ENCODE measurements around the gene GRM3.
A peak's percentile ranks its signal among the peaks of the same experiment; 100 is the strongest.

GRM3 gene

DNA sequence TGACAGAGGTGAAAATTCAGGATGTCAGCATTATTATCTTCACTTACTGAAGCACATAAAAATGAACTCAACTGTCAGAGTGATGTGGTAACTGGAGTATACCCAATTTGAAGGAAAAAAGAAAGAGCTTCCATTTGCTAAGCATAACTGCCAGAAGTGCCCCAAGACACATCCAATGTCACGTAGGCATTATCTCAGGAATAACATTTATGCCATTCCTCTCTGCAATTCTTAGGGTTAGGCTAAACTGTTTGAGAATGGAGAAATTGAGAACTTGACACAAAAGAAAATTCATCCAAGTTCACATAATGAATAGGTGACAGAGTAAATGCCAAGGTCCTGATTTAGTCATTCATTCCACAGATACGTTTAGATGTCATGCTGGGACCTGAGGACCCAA is 148.6 kb downstream of the GRM3 start:
- DNase-seq, result no peak

DNA sequence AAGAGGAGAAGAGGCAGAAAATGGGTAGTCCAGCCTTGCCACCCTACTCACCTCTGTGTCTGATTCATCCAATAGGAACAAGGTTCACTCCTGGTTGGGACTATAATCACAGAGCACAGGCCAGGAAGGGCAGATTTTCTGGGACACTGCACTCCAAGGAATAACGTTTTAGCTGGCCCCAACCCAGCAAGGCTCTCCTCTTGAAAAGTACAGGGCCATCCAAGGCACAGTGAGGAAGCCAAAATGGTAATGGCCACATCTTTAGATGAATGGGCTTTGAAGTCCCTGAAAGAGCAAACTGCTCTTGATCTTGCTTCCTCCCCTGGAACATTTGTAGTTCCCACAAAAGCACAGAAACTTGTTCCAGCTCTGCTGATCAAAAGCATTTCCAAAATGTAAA is 149.4 kb downstream of the GRM3 start:
- DNase-seq, result no peak

GRCh38 chr7:86814661-86815379 is 171.1 kb downstream of the GRM3 start:
- no peak for DNase-seq

DNA sequence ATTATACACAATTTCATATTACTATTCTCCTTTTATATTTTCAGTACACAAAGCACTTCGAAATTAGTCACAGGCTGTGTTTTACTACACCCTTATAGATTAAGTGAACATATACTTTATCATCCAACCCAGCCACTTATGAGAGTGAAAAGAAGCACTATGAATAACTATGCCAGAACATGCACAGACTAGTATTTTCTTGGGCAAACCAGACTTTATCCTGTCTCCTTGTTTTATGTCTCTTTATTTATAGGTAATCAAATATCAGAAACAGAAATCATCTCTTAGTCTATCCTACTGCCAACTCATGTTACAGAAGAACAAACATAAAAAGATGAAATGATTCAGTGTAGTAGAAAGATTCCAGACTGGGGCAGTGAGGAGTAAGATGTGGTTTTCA is 171.8 kb downstream of the GRM3 start:
- DNase-seq, result no peak

- DNase-seq, result no peak
Observed at GRCh38 chr7:86818903-86819302, 175.2 kb downstream of the GRM3 start.

GRCh38 chr7:86823769-86824168 is 180.1 kb downstream of the GRM3 start:
- DNase-seq, result no peak

- DNase-seq, result no peak
Observed at GRCh38 chr7:86825264-86825663, 181.6 kb downstream of the GRM3 start.

DNA sequence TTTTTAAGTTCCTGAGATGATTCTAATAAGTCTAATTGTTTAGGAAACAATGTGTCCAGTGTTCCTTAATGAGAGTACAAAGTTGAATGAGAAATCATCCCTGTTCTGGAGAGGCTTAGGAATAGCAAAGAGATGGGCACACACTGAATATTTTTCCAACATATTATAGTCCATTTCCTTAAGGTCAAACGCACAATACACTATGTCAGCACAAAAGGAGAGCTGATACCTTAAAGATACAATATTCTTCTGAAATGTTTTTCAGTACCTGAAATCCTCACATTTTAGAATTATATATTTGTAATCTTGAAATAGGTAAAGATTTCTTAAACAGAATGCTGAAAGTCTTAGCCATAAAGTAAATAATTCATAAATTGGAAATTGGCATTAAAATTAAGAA is 183.2 kb downstream of the GRM3 start:
- DNase-seq, result no peak

GRCh38 chr7:86833360-86833759 is 189.7 kb downstream of the GRM3 start:
- no peak for DNase-seq

GRCh38 chr7:86837235-86837634 is 193.5 kb downstream of the GRM3 start:
- no peak for DNase-seq

GRCh38 chr7:86844608-86845007 is 200.9 kb downstream of the GRM3 start:
- DNase-seq, result no peak

DNA sequence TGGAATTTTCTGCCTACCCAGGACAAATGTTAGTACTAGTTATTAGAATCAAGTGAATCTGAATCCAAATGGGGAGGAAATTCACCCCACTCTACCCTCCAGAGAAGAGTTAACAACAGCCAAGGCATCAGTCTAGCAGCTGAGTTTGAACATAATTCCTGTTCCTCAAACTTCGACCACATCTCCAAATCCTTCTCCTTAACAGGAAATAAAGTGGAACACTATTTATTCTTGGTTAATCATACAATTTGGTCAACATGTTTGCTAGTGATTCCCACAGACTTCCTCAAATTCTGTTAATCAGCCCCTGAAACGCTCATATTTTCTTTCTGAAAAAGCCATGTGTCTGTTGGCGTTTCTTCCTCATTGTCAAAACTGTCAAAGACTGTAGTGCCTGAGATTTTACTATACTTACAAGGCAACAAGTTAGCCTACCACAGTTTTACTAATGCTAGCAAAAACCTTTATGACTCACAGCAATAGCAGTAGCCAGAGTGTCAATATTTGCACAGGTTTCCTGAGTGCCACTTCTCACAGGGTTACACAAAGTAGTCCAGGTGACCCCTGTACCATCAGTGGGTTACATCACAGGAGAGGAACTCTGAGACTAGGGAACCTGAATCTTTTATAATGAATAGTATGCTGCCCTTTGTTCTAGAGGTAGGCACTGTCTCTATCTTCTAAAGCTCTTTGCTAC is 202.9 kb downstream of the GRM3 start:
- no peak for DNase-seq

DNA sequence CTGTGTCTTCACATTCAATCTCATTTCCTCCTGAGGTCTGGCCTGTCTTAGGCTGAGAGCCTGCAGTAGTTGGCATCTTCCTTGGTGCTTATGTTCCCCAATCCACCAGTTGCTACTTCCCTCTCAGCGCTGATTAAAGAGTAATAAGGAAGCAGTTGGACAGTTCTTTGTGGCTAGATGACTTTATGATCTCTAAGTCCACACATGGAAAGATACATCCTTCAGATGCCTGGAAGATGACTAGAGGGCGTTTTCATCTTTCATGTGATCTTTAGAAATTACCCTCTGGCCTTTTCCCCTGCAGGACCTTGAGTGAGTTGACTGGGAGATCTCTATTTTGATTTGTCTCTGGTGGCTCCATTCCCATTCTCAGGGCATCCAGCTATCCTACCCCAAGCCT is 204.5 kb downstream of the GRM3 start:
- DNase-seq, result no peak

GRCh38 chr7:86851566-86851965 is 207.9 kb downstream of the GRM3 start:
- no peak for DNase-seq

GRCh38 chr7:86863452-86863851 is 219.7 kb downstream of the GRM3 start:
- DNase-seq, result no peak

GRCh38 chr7:86867163-86867762 is 223.6 kb downstream of the GRM3 start:
- no peak for DNase-seq

- DNase-seq, result no peak
Observed at GRCh38 chr7:86876146-86876545, 232.4 kb downstream of the GRM3 start.

DNA sequence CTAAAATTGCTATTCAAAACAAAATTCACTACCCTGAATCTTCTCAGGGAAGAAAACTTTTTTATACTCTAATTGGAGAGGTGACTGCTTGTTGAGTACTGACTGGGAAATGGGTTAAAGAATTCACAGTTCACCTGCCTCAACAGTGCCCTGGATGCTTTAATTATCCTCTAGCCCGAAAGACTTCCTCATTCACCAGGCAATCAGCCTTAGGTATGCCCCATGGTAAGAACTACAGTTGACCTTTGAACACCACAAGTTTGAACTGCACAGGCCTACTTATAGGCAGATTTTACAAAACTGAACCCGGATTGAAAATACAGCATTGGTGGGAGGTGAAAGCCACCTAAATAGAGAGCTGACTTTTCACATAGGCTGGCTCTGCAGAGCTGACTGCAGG is 240.4 kb downstream of the GRM3 start:
- DNase-seq, result no peak

- DNase-seq, result no peak
Observed at GRCh38 chr7:86889501-86889900, 245.8 kb downstream of the GRM3 start.

GRCh38 chr7:86898171-86898570 is 254.5 kb downstream of the GRM3 start:
- no peak for DNase-seq

GRCh38 chr7:86900886-86901285 is 257.2 kb downstream of the GRM3 start:
- no peak for DNase-seq

- DNase-seq, result peak; percentile 7
Observed at GRCh38 chr7:86904949-86905834, 261.5 kb downstream of the GRM3 start.

- no peak for DNase-seq
Observed at GRCh38 chr7:86908948-86909347, 265.2 kb downstream of the GRM3 start.
